B cell (primary cell): Measurements from ENCODE around the gene DLG2. TPM values are rescaled to one million over a fixed set of nuclear protein-coding genes. Genes with fewer than 3 reads are reported as not detected.
A peak's percentile ranks its signal among the peaks of the same experiment; 100 is the strongest.

Experiments
- ATAC-seq: fragments of 200-7000 bp; cut with Tn5 transposase; one replicate; pipeline ENCODE4 v1.10.0; 2021; ENCODE audit warnings: low read depth, mild to moderate bottlenecking, moderate number of reproducible peaks, moderate library complexity
- CTCF ChIA-PET: fragments of 350-600 bp; sonication (Branson Sonifier 250); formaldehyde crosslinking; loops from one replicate; lab custom pipeline; 2021; ENCODE audit warnings: antibody characterized with exemption, inconsistent platforms; lab: Charles Lee
- POLR2A ChIA-PET: fragments of 350-600 bp; sonication (Branson Sonifier 250); formaldehyde crosslinking; loops from one replicate; lab custom pipeline; 2021; ENCODE audit warnings: antibody characterized with exemption; lab: Charles Lee
- DNase-seq: peaks from one replicate; pipeline ENCODE4 v3.0.0; 2013
- H2AFZ ChIP-seq: 2 replicates; pipeline ENCODE4 v1.6.1; 2012; ENCODE audit warnings: mild to moderate bottlenecking, low read depth, low read length; ENCODE audit not compliant: insufficient read depth, poor library complexity, severe bottlenecking
- H3K27ac ChIP-seq, 2 donors: 1 replicate in 1 of 2; 2 replicates in 1 of 2; pipeline ENCODE4 v1.5.1; 2012 to 2013; ENCODE audit warnings: low read length in 2 of 2, mild to moderate bottlenecking in 2 of 2, moderate library complexity in 1 of 2
- H3K27me3 ChIP-seq, 4 experiments: fragments of 200-600 bp in 1 of 4; sonication (generic) in 1 of 4; replicated peaks in 1 of 4; 1 replicate in 2 of 4; 2 replicates in 2 of 4; pipeline versions ENCODE4 v1.6.1 to v1.7.0; 2013 to 2016; ENCODE audit warnings: low read length in 3 of 4, mild to moderate bottlenecking in 2 of 4, mixed read lengths in 1 of 4, moderate library complexity in 1 of 4; ENCODE audit not compliant: insufficient read depth in 4 of 4, control insufficient read depth in 3 of 4; ENCODE audit errors: control extremely low read depth in 1 of 4
- H3K36me3 ChIP-seq, 2 experiments: replicated peaks in 1 of 2; 1 replicate in 1 of 2; 2 replicates in 1 of 2; pipeline versions ENCODE4 v1.6.1 to v1.7.1; 2013; ENCODE audit warnings: low read length in 1 of 2; ENCODE audit not compliant: insufficient read depth in 2 of 2, control insufficient read depth in 1 of 2; ENCODE audit errors: control extremely low read depth in 1 of 2, extremely low read depth in 1 of 2
- H3K4me1 ChIP-seq, 2 donors: fragments of 200-600 bp in 1 of 2; sonication (generic) in 1 of 2; 1 replicate in 1 of 2; 2 replicates in 1 of 2; pipeline versions ENCODE4 v1.5.1 to v1.6.1; 2013 to 2017; ENCODE audit warnings: low read length in 2 of 2; ENCODE audit not compliant: control insufficient read depth in 2 of 2, insufficient read depth in 2 of 2
- H3K4me2 ChIP-seq: replicated peaks from 2 replicates; pipeline ENCODE3; 2012; ENCODE audit warnings: mild to moderate bottlenecking, low read depth, low read length; ENCODE audit not compliant: poor library complexity, severe bottlenecking
- H3K4me3 ChIP-seq, 5 experiments: fragments of 200-600 bp in 1 of 5; sonication (generic) in 1 of 5; 1 replicate in 3 of 5; 2 replicates in 2 of 5; pipeline versions ENCODE4 v1.5.1 to v1.7.0; 2011 to 2016; ENCODE audit warnings: low read length in 4 of 5, mild to moderate bottlenecking in 4 of 5, low read depth in 2 of 5, control low read depth in 1 of 5, moderate library complexity in 1 of 5; ENCODE audit not compliant: insufficient read depth in 1 of 5; ENCODE audit errors: control extremely low read depth in 1 of 5, extremely low read depth in 1 of 5
- H3K79me2 ChIP-seq: fragments of 200-600 bp; sonication (generic); one replicate; pipeline ENCODE4 v1.6.0; 2016; ENCODE audit warnings: low read length; ENCODE audit not compliant: control insufficient read depth, insufficient read depth
- H3K9ac ChIP-seq: fragments of 200-600 bp; sonication (generic); 2 replicates; pipeline ENCODE4 v1.6.1; 2017; ENCODE audit warnings: mild to moderate bottlenecking, low read length, moderate library complexity
- H3K9me3 ChIP-seq, 3 donors: one replicate each; pipeline versions ENCODE4 v1.6.1 to v1.7.1; 2013; ENCODE audit warnings: low read length in 2 of 3; ENCODE audit not compliant: control insufficient read depth in 2 of 3, insufficient read depth in 1 of 3; ENCODE audit errors: control extremely low read depth in 1 of 3
- H4K20me1 ChIP-seq: 2 replicates; pipeline ENCODE4 v1.6.0; 2012; ENCODE audit warnings: mild to moderate bottlenecking, low read length; ENCODE audit not compliant: insufficient read depth, control insufficient read depth, poor library complexity, severe bottlenecking
- H3K27ac Mint-ChIP-seq: one replicate; pipeline ENCODE4 v1.8.0; 2021; ENCODE audit warnings: mixed read lengths
- H3K27me3 Mint-ChIP-seq: one replicate; pipeline ENCODE4 v1.8.0; 2021; ENCODE audit warnings: mixed read lengths
- H3K4me1 Mint-ChIP-seq: one replicate; pipeline ENCODE4 v1.8.0; 2021; ENCODE audit warnings: mixed read lengths
- H3K4me3 Mint-ChIP-seq: one replicate; pipeline ENCODE4 v1.8.0; 2021; ENCODE audit warnings: mixed read lengths
- H3K9me3 Mint-ChIP-seq: one replicate; pipeline ENCODE4 v1.8.0; 2022; ENCODE audit warnings: mixed read lengths; ENCODE audit not compliant: insufficient read depth
- EZH2 ChIP-seq: IDR thresholded peaks from 2 replicates; pipeline ENCODE4 v1.6.1; 2012; ENCODE audit warnings: borderline replicate concordance, low read depth, mild to moderate bottlenecking, moderate library complexity, low read length; ENCODE audit not compliant: insufficient read depth, poor library complexity, severe bottlenecking
- WGBS: methylation state at CpG from one replicate; pipeline ENCODE4 v1.1.5; 2013; ENCODE audit warnings: missing lambda C conversion rate; ENCODE audit not compliant: insufficient coverage; 5-methylcytosine and 5-hydroxymethylcytosine counted together
- intact Hi-C: fragments of 100-400 bp; cut with micrococcal nuclease; formaldehyde crosslinking; loops from one replicate; pipeline ENCODE4 v1.10.0; 2022
- polyA plus RNA-seq: library from polyadenylated mRNA; depleted of rRNA; stranded (reverse); fragments of >200 nt; gene quantifications from 2 replicates; pipeline ENCODE4 v1.2.3, GENCODE V29; 2012
- total RNA-seq, 2 donors: library from RNA; stranded (reverse); fragments of 120-200 nt in 1 of 2; gene quantifications; 1 replicate in 1 of 2; 2 replicates in 1 of 2; pipeline versions ENCODE4 v1.2.3 to v1.2.4, GENCODE V29; 2013 to 2022
- TF ChIP-seq, protein P1 (sequence below): fragments of 200-600 bp; IDR thresholded peaks from one replicate; pipeline ENCODE4 v1.8.0; 2022; ENCODE audit warnings: antibody characterized with exemption, mild to moderate bottlenecking

Gene DLG2
- total and polyA plus RNA-seq, 2 donors (not counting 1 experiment from before 2014, with no cell fraction given): 0.54 to 5.4 TPM

DNA sequence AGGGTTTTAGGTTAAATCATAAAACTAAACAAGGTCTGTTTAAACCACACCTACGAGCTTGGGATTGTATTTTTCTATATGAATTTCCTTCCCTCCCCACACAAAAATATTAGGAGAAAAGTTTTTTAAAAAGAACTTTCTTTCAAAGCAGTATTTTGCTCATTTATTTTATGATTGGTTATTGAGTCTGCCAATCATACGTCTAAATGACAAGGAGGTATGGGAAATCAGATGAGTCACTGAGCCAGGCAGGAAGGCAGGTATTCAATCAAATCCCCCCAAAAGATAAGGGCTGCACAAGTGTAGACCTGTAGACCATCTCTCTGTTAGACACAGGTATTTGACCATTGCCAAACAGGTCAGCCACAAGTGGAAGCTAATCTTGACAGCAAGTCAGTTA is 1900.8 kb downstream of the DLG2 start:
- no peaks in the 10 kb centered on the region for H4K20me1 ChIP-seq
- POLR2A ChIA-PET: no interaction called here
- H3K4me1 ChIP-seq: peaks cover 20 to 22% of the 10 kb centered on the region in 2 donors
- peaks cover 0 to 8% (median 3%) of the 10 kb centered on the region in 4 experiments for H3K27me3 ChIP-seq
- H3K9ac ChIP-seq: no peak overlapping the region
- H3K36me3 ChIP-seq: no peaks in the 10 kb centered on the region
- WGBS: no CpG with 5 or more reads among the region's 2 CpGs
- no peak overlapping the region for H2AFZ ChIP-seq
- no peaks in the 10 kb centered on the region for H3K79me2 ChIP-seq
- Mint-ChIP-seq H3K27ac (no peak overlapping the region), H3K9me3 (peaks cover 2% of the 10 kb centered on the region), H3K27me3 (peaks cover 26% of the 10 kb centered on the region), H3K4me3 (peak overlapping the region; percentile 12), H3K4me1 (peaks cover 25% of the 10 kb centered on the region)
- intact Hi-C loops: loop anchor here (10.0 kb wide), 1 partner anchor 1012 kb away; no protein-coding TSS in a partner anchor
- H3K27ac ChIP-seq: no peak overlapping the region
- TF ChIP-seq, protein P1, sequence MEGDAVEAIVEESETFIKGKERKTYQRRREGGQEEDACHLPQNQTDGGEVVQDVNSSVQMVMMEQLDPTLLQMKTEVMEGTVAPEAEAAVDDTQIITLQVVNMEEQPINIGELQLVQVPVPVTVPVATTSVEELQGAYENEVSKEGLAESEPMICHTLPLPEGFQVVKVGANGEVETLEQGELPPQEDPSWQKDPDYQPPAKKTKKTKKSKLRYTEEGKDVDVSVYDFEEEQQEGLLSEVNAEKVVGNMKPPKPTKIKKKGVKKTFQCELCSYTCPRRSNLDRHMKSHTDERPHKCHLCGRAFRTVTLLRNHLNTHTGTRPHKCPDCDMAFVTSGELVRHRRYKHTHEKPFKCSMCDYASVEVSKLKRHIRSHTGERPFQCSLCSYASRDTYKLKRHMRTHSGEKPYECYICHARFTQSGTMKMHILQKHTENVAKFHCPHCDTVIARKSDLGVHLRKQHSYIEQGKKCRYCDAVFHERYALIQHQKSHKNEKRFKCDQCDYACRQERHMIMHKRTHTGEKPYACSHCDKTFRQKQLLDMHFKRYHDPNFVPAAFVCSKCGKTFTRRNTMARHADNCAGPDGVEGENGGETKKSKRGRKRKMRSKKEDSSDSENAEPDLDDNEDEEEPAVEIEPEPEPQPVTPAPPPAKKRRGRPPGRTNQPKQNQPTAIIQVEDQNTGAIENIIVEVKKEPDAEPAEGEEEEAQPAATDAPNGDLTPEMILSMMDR: no peak
- no peak for TF ChIP-seq EZH2
- no peak for ATAC-seq
- H3K4me2 ChIP-seq: no peak overlapping the region
- H3K9me3 ChIP-seq: no peaks in the 10 kb centered on the region
- H3K4me3 ChIP-seq: no peak overlapping the region
- DNase-seq: peak; percentile 2
- CTCF ChIA-PET: no interaction called here

DNA sequence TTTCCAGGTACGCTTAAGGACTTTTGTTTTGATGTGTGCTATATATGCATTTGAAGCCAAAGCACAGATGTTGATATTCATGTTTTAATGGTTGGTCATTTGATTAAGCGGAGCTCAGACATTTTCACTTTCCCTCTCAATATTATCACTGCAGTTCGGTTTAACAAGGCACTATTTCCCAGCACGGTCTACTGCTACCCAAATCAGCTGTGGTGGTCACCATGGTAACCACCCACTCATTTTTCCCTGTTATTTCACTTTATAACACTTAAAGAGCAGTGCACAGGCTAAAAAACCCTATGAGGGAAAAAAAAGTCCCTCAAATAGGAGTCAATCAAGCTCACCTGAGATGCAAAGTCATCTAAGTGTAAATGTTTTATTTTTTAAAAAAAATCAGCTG is 1901.4 kb downstream of the DLG2 start:
- Histone ChIP-seq H4K20me1 (no peaks in the 10 kb centered on the region), H3K27ac (no peak overlapping the region), H2AFZ (peak overlapping the region; percentile 55), H3K27me3 (peaks cover 0 to 8% (median 3%) of the 10 kb centered on the region in 4 experiments), H3K4me1 (peaks cover 20 to 22% of the 10 kb centered on the region in 2 donors), H3K36me3 (no peaks in the 10 kb centered on the region), H3K79me2 (no peaks in the 10 kb centered on the region), H3K4me2 (peak overlapping the region; percentile 63), H3K4me3 (peak overlapping the region in 1 of 5 experiments; percentile 10), H3K9ac (peak overlapping the region; percentile 58), H3K9me3 (no peaks in the 10 kb centered on the region)
- peak overlapping the region; percentile 80 for H3K4me3 Mint-ChIP-seq
- ATAC-seq (no peak), DNase-seq (peak; percentile 43)
- CTCF ChIA-PET: interaction anchor here (1.2 to 1.3 kb wide), 3 partner anchors 824 to 858 kb away, joined by 3 to 6 read pairs (median 3); partner anchors contain the start of gene DDIAS
- peaks cover 25% of the 10 kb centered on the region for H3K4me1 Mint-ChIP-seq
- POLR2A ChIA-PET: no interaction called here
- 13% methylated on average over 2 of the region's 4 CpGs for WGBS
- no peak for TF ChIP-seq EZH2
- TF ChIP-seq, protein P1: no peak
- intact Hi-C loops: loop anchor here (2.0 to 10.0 kb wide), 2 partner anchors 859 to 1011 kb away; no protein-coding TSS in a partner anchor
- no peak overlapping the region for H3K27ac Mint-ChIP-seq
- no peaks in the 10 kb centered on the region for H3K9me3 Mint-ChIP-seq
- H3K27me3 Mint-ChIP-seq: peaks cover 22% of the 10 kb centered on the region
